Measurements from ENCODE around the gene OR8I2.
"Not testable (repeated sequence)": the region's sequence is repeated elsewhere in the genome, so short reads cannot be mapped to it uniquely, and the experiment has no call there.

- not testable (repeated sequence) for TF ChIP-seq POLR2A (IDR thresholded peaks at IDR 0.05)
- TF ChIP-seq, protein P1, sequence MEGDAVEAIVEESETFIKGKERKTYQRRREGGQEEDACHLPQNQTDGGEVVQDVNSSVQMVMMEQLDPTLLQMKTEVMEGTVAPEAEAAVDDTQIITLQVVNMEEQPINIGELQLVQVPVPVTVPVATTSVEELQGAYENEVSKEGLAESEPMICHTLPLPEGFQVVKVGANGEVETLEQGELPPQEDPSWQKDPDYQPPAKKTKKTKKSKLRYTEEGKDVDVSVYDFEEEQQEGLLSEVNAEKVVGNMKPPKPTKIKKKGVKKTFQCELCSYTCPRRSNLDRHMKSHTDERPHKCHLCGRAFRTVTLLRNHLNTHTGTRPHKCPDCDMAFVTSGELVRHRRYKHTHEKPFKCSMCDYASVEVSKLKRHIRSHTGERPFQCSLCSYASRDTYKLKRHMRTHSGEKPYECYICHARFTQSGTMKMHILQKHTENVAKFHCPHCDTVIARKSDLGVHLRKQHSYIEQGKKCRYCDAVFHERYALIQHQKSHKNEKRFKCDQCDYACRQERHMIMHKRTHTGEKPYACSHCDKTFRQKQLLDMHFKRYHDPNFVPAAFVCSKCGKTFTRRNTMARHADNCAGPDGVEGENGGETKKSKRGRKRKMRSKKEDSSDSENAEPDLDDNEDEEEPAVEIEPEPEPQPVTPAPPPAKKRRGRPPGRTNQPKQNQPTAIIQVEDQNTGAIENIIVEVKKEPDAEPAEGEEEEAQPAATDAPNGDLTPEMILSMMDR (IDR thresholded peaks at IDR 0.05) = not testable (repeated sequence)
Measured at GRCh38 chr11:56143681-56144080, 50.6 kb downstream of the OR8I2 start.

All from prostate gland (tissue), 2 donors.